Measurements from ENCODE around the gene C2orf81.
"Not testable (repeated sequence)": the region's sequence is repeated elsewhere in the genome, so short reads cannot be mapped to it uniquely, and the experiment has no call there.

C2orf81 gene

DNA sequence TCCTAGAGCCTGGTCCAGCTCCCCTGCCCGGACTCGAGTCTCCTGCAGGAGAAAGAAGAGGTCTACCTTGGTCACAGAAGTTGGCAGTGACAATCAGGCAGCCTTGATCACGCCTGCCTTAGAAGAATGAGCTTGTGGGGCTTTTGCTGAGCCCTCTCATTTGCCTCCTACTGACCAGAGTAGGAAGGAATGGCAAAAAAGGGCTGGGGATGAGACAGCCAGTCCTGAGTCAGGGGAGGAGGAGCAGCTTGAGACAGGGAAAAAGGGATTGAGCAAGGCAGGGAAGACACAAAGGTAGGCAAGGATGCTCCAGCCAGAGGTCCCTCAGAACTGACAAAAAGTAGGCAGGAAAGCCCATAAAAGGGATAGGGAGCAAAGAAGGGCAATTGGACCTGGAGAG is 6.1 kb upstream of the C2orf81 start:
- H3K9ac ChIP-seq (ENCODE audit: low read depth, low read length): no peak overlapping the region
- peaks cover 78% of the 10 kb centered on the region for H3K36me3 ChIP-seq (ENCODE audit: insufficient read depth, low read depth, low read length)
- no peaks in the 10 kb centered on the region for H3K4me1 ChIP-seq (ENCODE audit: insufficient read depth, low read length)
- H3K9me3 ChIP-seq (ENCODE audit: insufficient read depth, low read depth, low read length): no peaks in the 10 kb centered on the region
- H3K4me3 ChIP-seq (ENCODE audit: low read length): no peak overlapping the region
- H3K27ac ChIP-seq (ENCODE audit: low read length): no peak overlapping the region
- peaks cover 13% of the 10 kb centered on the region for H3K27me3 ChIP-seq (ENCODE audit: insufficient read depth, low read length)

DNA sequence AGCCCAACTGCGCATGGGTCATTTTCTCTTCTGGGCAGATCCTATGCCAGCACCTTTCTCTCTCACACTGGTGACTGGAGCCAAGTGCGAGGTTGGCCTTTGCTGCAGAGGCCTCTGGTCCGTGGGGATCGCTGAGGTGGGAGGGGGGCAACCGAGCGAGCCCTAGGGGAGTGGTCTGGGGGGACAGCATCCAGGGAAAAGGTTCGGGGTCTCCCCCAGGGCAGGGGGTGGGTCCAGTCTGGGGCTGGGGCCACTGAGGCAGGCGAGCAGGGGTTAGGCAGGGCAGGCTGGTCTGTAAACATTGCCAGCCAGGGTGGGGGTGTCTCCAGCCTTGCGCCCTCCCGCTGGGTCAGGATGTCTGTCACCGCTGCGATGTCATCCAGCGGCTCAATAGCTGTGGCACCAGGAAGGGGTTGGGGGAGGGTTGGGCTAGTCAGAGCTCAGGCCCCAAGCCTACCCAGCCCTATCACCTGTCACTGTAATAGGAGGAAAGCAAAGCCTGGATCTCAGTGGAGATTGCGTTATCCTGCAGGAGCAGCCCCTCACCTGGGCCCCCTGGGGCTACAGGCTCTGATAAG is 4.9 kb upstream of the C2orf81 start:
- Histone ChIP-seq H3K27me3 (ENCODE audit: insufficient read depth, low read length) (peaks cover 17% of the 10 kb centered on the region), H3K4me1 (ENCODE audit: insufficient read depth, low read length) (no peaks in the 10 kb centered on the region), H3K36me3 (ENCODE audit: insufficient read depth, low read depth, low read length) (peaks cover 66% of the 10 kb centered on the region), H3K9me3 (ENCODE audit: insufficient read depth, low read depth, low read length) (no peaks in the 10 kb centered on the region), H3K27ac (ENCODE audit: low read length) (no peak overlapping the region), H3K4me3 (ENCODE audit: low read length) (no peak overlapping the region), H3K9ac (ENCODE audit: low read depth, low read length) (no peak overlapping the region)

DNA sequence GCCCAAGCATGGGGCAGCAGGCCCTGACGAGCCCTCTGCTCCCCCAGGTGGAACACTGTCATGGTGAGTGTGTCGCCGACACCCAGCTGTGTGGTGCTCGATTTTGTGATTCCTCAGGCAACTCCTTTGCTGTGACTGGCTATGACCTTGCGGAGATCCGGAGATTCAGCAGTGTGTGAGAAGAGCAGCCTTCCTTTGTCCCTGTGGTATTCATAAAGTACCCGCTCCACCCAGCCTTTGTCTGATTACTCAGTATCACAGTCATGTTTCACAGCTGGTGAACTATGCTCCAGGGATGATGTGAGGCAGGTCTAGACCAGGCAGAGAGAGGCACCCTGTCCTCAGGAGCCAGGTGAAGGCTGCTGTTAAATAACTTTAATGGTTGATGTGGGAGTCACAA is 4.1 kb upstream of the C2orf81 start:
- no peak overlapping the region for H3K4me3 ChIP-seq (ENCODE audit: low read length)
- no peaks in the 10 kb centered on the region for H3K4me1 ChIP-seq (ENCODE audit: insufficient read depth, low read length)

DNA sequence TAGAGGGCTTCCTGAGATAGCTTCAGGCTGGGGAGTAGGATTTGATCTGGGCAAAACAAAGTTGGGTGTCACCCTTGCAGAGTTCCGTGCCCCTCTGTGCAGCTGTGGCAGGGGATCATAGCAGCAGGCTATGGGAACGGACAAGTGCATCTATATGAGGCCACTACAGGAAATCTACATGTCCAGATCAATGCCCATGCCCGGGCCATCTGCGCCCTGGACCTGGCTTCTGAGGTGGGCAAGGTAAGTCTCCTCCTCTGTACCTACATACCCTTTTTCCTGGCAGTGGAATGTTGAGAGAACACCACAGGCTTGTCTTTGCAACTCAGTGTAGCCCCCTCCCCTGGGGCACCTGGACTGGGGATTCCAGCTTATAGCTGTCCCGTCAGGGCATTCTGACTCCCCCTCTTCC is 3.6 kb upstream of the C2orf81 start:
- H3K4me3 ChIP-seq (ENCODE audit: low read length): no peak overlapping the region
- H3K9me3 ChIP-seq (ENCODE audit: insufficient read depth, low read depth, low read length): no peaks in the 10 kb centered on the region
- H3K9ac ChIP-seq (ENCODE audit: low read depth, low read length): no peak overlapping the region
- peaks cover 54% of the 10 kb centered on the region for H3K36me3 ChIP-seq (ENCODE audit: insufficient read depth, low read depth, low read length)
- H3K4me1 ChIP-seq (ENCODE audit: insufficient read depth, low read length): no peaks in the 10 kb centered on the region
- no peak overlapping the region for H3K27ac ChIP-seq (ENCODE audit: low read length)
- peaks cover 28% of the 10 kb centered on the region for H3K27me3 ChIP-seq (ENCODE audit: insufficient read depth, low read length)

More for the DNA sequence above, 4.1 kb upstream of the C2orf81 start:
- H3K27me3 ChIP-seq (ENCODE audit: insufficient read depth, low read length): peaks cover 23% of the 10 kb centered on the region
- H3K27ac ChIP-seq (ENCODE audit: low read length): no peak overlapping the region
- peaks cover 58% of the 10 kb centered on the region for H3K36me3 ChIP-seq (ENCODE audit: insufficient read depth, low read depth, low read length)
- no peaks in the 10 kb centered on the region for H3K9me3 ChIP-seq (ENCODE audit: insufficient read depth, low read depth, low read length)
- no peak overlapping the region for H3K9ac ChIP-seq (ENCODE audit: low read depth, low read length)

DNA sequence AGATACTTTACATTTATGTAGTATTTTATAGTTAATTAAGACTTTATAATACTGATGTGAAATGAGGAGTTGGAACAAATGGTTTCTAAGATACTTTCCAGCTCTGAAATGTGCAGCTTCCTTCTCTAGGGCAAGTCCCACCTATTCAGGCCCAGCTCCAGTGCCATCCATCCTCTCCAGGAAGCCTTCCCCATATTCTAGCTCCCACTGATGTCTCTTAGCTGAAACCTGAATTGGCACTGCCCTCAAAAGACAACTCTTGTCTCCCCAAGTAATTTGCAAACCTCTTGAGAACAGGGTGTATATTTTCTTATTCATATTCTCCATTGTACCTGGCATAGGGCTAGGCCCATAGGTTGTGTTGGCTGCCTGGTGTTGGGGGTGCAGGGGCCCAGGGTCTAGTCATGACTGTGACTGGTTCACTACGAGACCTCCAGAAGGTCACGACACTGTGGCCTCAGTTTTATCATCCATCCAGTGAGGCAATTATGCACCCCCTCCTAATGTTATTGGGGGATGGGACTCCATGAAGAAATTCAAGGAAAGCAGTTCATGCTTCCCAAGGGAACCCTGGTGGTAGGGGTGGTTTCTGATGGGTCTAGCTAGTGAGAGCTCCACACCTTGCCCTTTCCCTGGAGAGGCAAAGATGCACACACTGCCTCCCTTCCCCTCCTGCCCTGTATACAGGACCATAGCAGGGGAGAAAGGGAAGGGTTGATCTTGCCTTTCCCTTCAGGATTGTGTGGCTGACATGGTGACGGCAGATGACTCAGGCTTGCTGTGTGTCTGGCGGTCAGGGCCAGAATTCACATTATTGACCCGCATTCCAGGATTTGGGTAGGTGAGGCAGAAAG is 2.9 kb upstream of the C2orf81 start:
- Histone ChIP-seq H3K4me3 (ENCODE audit: low read length) (no peak overlapping the region), H3K36me3 (ENCODE audit: insufficient read depth, low read depth, low read length) (peaks cover 47% of the 10 kb centered on the region), H3K27me3 (ENCODE audit: insufficient read depth, low read length) (peaks cover 31% of the 10 kb centered on the region), H3K9ac (ENCODE audit: low read depth, low read length) (no peak overlapping the region), H3K9me3 (ENCODE audit: insufficient read depth, low read depth, low read length) (no peaks in the 10 kb centered on the region), H3K4me1 (ENCODE audit: insufficient read depth, low read length) (no peaks in the 10 kb centered on the region), H3K27ac (ENCODE audit: low read length) (no peak overlapping the region)

DNA sequence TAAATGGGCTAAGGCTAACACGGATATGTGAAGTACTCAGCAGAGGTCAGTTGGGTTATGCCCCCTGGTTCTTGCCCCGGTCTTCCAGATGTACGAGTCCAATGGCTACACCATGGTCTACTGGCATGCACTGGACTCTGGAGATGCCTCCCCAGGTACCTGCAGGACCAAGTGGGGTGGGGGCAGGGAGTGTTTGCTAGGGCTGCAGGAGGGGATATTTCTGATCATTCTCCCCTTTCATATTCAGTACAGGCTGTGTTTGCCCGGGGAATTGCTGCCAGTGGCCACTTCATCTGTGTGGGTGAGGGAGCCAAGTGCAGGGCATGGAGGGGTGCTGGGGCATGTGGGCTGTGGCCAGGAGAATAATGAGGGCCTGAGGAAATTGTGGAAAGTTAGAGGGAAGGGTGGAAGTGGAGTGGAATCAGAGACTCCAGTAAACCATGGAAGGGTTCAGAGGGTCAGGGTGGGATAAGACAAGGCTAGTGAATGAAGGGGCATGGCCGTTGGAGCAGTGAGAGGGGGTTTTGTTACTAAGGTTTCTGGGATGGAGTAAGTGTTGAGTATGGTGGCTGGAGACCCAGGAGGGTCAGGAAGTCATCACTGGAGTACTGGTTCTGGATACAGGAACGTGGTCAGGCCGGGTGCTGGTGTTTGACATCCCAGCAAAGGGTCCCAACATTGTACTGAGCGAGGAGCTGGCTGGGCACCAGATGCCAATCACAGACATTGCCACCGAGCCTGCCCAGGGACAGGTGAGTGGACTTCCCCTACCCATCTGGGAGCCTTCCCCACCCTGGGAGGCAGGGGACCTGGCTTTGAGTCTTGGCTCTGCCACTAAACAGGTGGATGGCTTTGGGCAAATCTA is 2.0 kb upstream of the C2orf81 start:
- Histone ChIP-seq H3K4me3 (ENCODE audit: low read length) (no peak overlapping the region), H3K36me3 (ENCODE audit: insufficient read depth, low read depth, low read length) (peaks cover 38% of the 10 kb centered on the region), H3K9ac (ENCODE audit: low read depth, low read length) (no peak overlapping the region), H3K4me1 (ENCODE audit: insufficient read depth, low read length) (no peaks in the 10 kb centered on the region), H3K9me3 (ENCODE audit: insufficient read depth, low read depth, low read length) (no peaks in the 10 kb centered on the region), H3K27me3 (ENCODE audit: insufficient read depth, low read length) (peaks cover 31% of the 10 kb centered on the region), H3K27ac (ENCODE audit: low read length) (no peak overlapping the region)

DNA sequence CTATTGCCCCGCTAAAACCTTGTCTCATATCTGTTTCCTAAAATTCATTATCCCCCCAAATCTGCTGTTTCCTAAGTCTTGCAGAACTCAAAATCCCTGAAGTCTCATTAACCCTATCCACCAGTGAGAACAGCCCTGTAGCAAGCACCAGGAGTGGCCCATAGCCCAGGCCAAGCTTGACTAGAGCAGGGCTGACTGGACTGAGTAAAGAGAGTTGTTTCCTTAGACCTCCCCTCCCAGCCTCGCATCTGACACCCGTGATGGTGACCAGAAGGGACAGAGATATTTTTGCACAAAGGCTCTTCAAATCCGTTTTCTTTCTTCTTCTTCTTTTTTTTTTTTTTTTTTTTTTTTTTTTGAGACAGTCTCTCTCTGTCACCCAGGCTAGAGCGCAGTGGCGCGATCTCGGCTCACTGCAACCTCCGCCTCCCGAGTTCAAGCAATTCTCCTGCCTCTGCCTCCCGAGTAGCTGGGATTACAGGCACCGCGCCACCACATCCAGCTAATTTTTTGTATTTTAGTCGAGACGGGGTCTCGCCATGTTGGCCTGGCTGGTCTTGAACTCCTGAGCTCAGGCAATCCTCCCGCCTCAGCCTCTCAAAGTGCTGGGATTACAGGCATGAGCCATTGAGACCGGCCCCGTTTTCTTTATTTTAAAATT is 846 bp downstream of the C2orf81 start:
- H3K4me3 ChIP-seq (ENCODE audit: low read length): peak overlapping the region; percentile 92; the same call in 1 of the 2 replicates
- H3K4me1 ChIP-seq (ENCODE audit: insufficient read depth, low read length); H3K36me3 ChIP-seq (ENCODE audit: insufficient read depth, low read depth, low read length); H3K9me3 ChIP-seq (ENCODE audit: insufficient read depth, low read depth, low read length); H3K27ac ChIP-seq (ENCODE audit: low read length): not testable (repeated sequence)
- peaks cover 31% of the 10 kb centered on the region for H3K27me3 ChIP-seq (ENCODE audit: insufficient read depth, low read length)
- peak overlapping the region; percentile 89; the same call in 1 of the 2 replicates for H3K9ac ChIP-seq (ENCODE audit: low read depth, low read length)

DNA sequence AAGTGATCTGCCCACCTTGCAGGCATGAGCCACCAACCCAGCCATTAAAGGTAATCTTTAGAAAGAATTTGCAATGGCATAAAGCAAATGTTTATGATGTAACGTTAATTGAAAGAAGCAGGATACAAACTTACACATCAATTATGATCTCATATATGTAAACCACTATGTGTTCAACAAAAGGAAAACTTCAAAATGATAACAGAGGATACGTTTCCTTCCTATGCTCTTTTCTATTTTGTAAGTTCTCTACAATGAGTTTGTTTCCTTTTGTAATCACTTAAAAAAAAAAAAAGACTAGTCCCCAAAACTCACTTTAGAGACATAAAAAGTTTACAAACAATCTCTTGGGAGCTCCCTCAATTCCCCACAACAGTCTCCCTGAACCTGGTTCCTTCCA is 1.4 kb downstream of the C2orf81 start:
- Histone ChIP-seq H3K4me3 (ENCODE audit: low read length) (no peak overlapping the region), H3K36me3 (ENCODE audit: insufficient read depth, low read depth, low read length) (peaks cover 4% of the 10 kb centered on the region), H3K9ac (ENCODE audit: low read depth, low read length) (no peak overlapping the region), H3K4me1 (ENCODE audit: insufficient read depth, low read length) (no peaks in the 10 kb centered on the region), H3K27ac (ENCODE audit: low read length) (no peak overlapping the region), H3K9me3 (ENCODE audit: insufficient read depth, low read depth, low read length) (no peaks in the 10 kb centered on the region), H3K27me3 (ENCODE audit: insufficient read depth, low read length) (peaks cover 31% of the 10 kb centered on the region)

DNA sequence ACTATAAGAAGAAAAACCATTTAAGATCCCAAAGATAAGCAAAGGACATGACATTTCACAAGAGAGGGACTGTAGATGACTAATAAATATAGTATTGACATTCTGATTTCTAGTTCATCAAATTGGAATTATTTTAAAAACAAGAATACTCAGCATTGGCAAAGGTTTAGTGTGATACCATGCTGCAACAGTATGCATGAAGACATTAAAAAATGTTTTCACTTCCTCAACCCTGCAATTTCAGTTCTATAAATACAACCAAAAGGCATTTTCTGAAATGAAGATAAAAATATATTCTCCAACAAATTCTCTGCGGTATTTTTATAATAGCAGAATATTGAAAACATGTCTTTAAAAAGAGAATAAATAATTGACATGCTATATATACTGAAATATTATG is 2.1 kb downstream of the C2orf81 start:
- no peak overlapping the region for H3K4me3 ChIP-seq (ENCODE audit: low read length)
- H3K27ac ChIP-seq (ENCODE audit: low read length): no peak overlapping the region
- H3K9ac ChIP-seq (ENCODE audit: low read depth, low read length): no peak overlapping the region
- no peaks in the 10 kb centered on the region for H3K4me1 ChIP-seq (ENCODE audit: insufficient read depth, low read length)
- H3K36me3 ChIP-seq (ENCODE audit: insufficient read depth, low read depth, low read length): no peaks in the 10 kb centered on the region
- peaks cover 31% of the 10 kb centered on the region for H3K27me3 ChIP-seq (ENCODE audit: insufficient read depth, low read length)
- H3K9me3 ChIP-seq (ENCODE audit: insufficient read depth, low read depth, low read length): no peaks in the 10 kb centered on the region

DNA sequence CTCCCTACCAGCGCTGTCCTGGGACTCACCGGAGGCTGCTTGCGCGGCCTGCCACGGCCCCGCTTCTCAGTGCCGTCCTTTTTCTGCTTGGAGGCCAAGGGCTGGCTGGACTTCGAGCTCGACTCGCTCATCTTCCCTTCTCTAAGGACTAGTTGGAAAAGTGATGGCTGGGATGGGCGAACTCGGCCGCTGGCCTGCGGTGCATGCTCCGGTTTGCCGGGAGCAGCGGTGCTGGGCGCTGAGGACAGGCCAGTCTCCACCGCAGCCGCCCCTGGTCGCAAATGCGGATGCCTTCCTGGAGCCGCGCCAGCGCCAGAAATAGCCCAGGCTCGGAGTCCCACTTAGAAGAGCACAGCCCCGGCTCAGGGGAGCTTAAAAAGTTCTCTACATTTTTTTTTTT is 3.1 kb downstream of the C2orf81 start:
- H3K27me3 ChIP-seq (ENCODE audit: insufficient read depth, low read length): peaks cover 25% of the 10 kb centered on the region
- H3K9ac ChIP-seq (ENCODE audit: low read depth, low read length): no peak overlapping the region
- no peaks in the 10 kb centered on the region for H3K36me3 ChIP-seq (ENCODE audit: insufficient read depth, low read depth, low read length)
- H3K9me3 ChIP-seq (ENCODE audit: insufficient read depth, low read depth, low read length): no peaks in the 10 kb centered on the region
- H3K4me3 ChIP-seq (ENCODE audit: low read length): no peak overlapping the region
- H3K4me1 ChIP-seq (ENCODE audit: insufficient read depth, low read length): no peaks in the 10 kb centered on the region
- no peak overlapping the region for H3K27ac ChIP-seq (ENCODE audit: low read length)

DNA sequence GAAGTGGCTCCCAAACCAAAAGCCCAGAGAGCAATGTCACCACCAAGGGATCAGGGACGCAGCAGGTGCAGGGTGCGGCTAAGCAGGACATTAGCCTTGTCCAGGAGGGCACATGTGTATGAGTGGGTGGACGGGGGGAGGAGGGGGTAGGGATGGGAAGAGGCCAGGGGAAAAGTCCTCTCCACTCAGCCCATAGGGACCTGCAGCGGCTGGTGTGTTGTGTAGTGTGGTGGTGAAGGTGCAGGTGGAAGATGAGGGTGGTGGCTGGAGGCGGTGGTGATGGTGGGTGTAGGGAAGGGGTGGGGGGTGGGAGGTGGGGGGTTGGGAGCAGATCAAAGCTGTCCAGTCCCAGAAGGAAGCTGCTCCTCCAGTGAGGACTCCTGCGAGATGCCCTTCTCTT is 3.7 kb downstream of the C2orf81 start:
- no peak overlapping the region for H3K9ac ChIP-seq (ENCODE audit: low read depth, low read length)
- no peak overlapping the region for H3K4me3 ChIP-seq (ENCODE audit: low read length)
- no peaks in the 10 kb centered on the region for H3K36me3 ChIP-seq (ENCODE audit: insufficient read depth, low read depth, low read length)
- peaks cover 19% of the 10 kb centered on the region for H3K27me3 ChIP-seq (ENCODE audit: insufficient read depth, low read length)
- no peak overlapping the region for H3K27ac ChIP-seq (ENCODE audit: low read length)
- no peaks in the 10 kb centered on the region for H3K4me1 ChIP-seq (ENCODE audit: insufficient read depth, low read length)
- H3K9me3 ChIP-seq (ENCODE audit: insufficient read depth, low read depth, low read length): no peaks in the 10 kb centered on the region
